ENCODE results near the gene AFF3.

Gene AFF3

GRCh38 chr2:99989905-99990304, 152.5 kb downstream of the AFF3 start:
- no peak for DNase-seq
- Histone ChIP-seq H3K4me3 (ENCODE audit: low read depth, low read length) (no peak overlapping the region), H2AK5ac (ENCODE audit: low read length) (no peak overlapping the region), H3K14ac (ENCODE audit: low read length) (no peak overlapping the region), H3K27ac (ENCODE audit: low read depth, low read length) (no peak overlapping the region), H3K79me1 (ENCODE audit: low read length) (no peaks in the 10 kb centered on the region), H3K18ac (ENCODE audit: low read length) (no peak overlapping the region), H2AFZ (ENCODE audit: insufficient read depth, low read length, poor library complexity) (no peak overlapping the region), H2BK12ac (ENCODE audit: low read length) (no peak overlapping the region), H3K36me3 (ENCODE audit: control insufficient read depth in 1 of 2, insufficient read depth in 2 of 2, low read length in 2 of 2) (no peaks in the 10 kb centered on the region), H3K4me1 (ENCODE audit: control insufficient read depth in 1 of 2, insufficient read depth in 2 of 2, low read length in 2 of 2) (no peaks in the 10 kb centered on the region), H4K8ac (ENCODE audit: low read depth, low read length) (no peak overlapping the region), H2BK120ac (ENCODE audit: insufficient read depth, low read length, poor library complexity) (no peak overlapping the region), H2BK5ac (ENCODE audit: low read depth, low read length, poor library complexity) (no peak overlapping the region), H3K9ac (ENCODE audit: low read length) (no peak overlapping the region), H4K12ac (ENCODE audit: low read depth, low read length) (no peak overlapping the region), H3K23ac (ENCODE audit: low read length) (no peak overlapping the region), H4K91ac (ENCODE audit: low read depth, low read length) (no peak overlapping the region), H3K79me2 (ENCODE audit: control insufficient read depth, insufficient read depth, low read length, poor library complexity) (no peaks in the 10 kb centered on the region), H3K4ac (ENCODE audit: low read depth, low read length) (no peak overlapping the region), H3K27me3 (ENCODE audit: insufficient read depth, low read length) (no peaks in the 10 kb centered on the region), H3K4me2 (ENCODE audit: low read length) (no peak overlapping the region), H3K9me3 (ENCODE audit: insufficient read depth, low read depth, low read length) (no peaks in the 10 kb centered on the region)
- WGBS (ENCODE audit: extremely low coverage, insufficient coverage, insufficient read length): no CpG with 5 or more reads among the region's 3 CpGs

DNA sequence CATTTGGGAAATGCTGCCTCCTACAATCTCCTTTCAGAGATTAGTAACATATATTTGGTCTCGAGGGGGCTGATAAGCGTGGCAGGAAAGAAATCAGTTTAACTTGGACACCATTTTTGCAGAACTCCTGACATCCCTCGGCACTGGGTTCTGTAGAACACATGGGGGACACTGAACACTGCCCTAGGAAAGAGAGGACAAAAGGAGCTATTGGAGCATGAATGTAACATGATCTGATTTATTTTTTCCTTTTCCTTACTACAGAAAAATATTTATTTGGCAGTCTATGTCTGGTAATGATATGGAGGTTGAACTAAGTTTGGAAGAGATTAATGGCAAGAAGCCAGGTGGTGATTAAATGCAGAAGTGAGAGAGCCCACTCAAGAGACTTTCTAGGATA, 153.8 kb downstream of the AFF3 start:
- H2AK5ac ChIP-seq (ENCODE audit: low read length): no peak overlapping the region
- no peak overlapping the region for H3K14ac ChIP-seq (ENCODE audit: low read length)
- no peak overlapping the region for H3K18ac ChIP-seq (ENCODE audit: low read length)
- H2BK12ac ChIP-seq (ENCODE audit: low read length): no peak overlapping the region
- no peak overlapping the region for H4K8ac ChIP-seq (ENCODE audit: low read depth, low read length)
- no peaks in the 10 kb centered on the region for H3K36me3 ChIP-seq (ENCODE audit: control insufficient read depth in 1 of 2, insufficient read depth in 2 of 2, low read length in 2 of 2)
- no peak overlapping the region for H2AFZ ChIP-seq (ENCODE audit: insufficient read depth, low read length, poor library complexity)
- H2BK120ac ChIP-seq (ENCODE audit: insufficient read depth, low read length, poor library complexity): no peak overlapping the region
- no peak overlapping the region for H3K4me3 ChIP-seq (ENCODE audit: low read depth, low read length)
- no peak overlapping the region for H3K23ac ChIP-seq (ENCODE audit: low read length)
- H3K27me3 ChIP-seq (ENCODE audit: insufficient read depth, low read length): no peaks in the 10 kb centered on the region
- no peaks in the 10 kb centered on the region for H3K9me3 ChIP-seq (ENCODE audit: insufficient read depth, low read depth, low read length)
- no peaks in the 10 kb centered on the region for H3K4me1 ChIP-seq (ENCODE audit: control insufficient read depth in 1 of 2, insufficient read depth in 2 of 2, low read length in 2 of 2)
- H3K27ac ChIP-seq (ENCODE audit: low read depth, low read length): no peak overlapping the region
- no peaks in the 10 kb centered on the region for H3K79me2 ChIP-seq (ENCODE audit: control insufficient read depth, insufficient read depth, low read length, poor library complexity)
- no peak for DNase-seq
- no peak overlapping the region for H4K91ac ChIP-seq (ENCODE audit: low read depth, low read length)
- H4K12ac ChIP-seq (ENCODE audit: low read depth, low read length): no peak overlapping the region
- no peak overlapping the region for H2BK5ac ChIP-seq (ENCODE audit: low read depth, low read length, poor library complexity)
- no peak overlapping the region for H3K4me2 ChIP-seq (ENCODE audit: low read length)
- H3K79me1 ChIP-seq (ENCODE audit: low read length): no peaks in the 10 kb centered on the region
- H3K4ac ChIP-seq (ENCODE audit: low read depth, low read length): no peak overlapping the region
- no CpG with 5 or more reads among the region's 3 CpGs for WGBS (ENCODE audit: extremely low coverage, insufficient coverage, insufficient read length)
- H3K9ac ChIP-seq (ENCODE audit: low read length): no peak overlapping the region

GRCh38 chr2:99987160-99987559, 155.2 kb downstream of the AFF3 start:
- H3K4me2 ChIP-seq (ENCODE audit: low read length): no peak overlapping the region
- H4K12ac ChIP-seq (ENCODE audit: low read depth, low read length): no peak overlapping the region
- no peaks in the 10 kb centered on the region for H3K4me1 ChIP-seq (ENCODE audit: control insufficient read depth in 1 of 2, insufficient read depth in 2 of 2, low read length in 2 of 2)
- no peaks in the 10 kb centered on the region for H3K79me2 ChIP-seq (ENCODE audit: control insufficient read depth, insufficient read depth, low read length, poor library complexity)
- no peaks in the 10 kb centered on the region for H3K36me3 ChIP-seq (ENCODE audit: control insufficient read depth in 1 of 2, insufficient read depth in 2 of 2, low read length in 2 of 2)
- no peak overlapping the region for H2BK120ac ChIP-seq (ENCODE audit: insufficient read depth, low read length, poor library complexity)
- H3K9me3 ChIP-seq (ENCODE audit: insufficient read depth, low read depth, low read length): no peaks in the 10 kb centered on the region
- H3K23ac ChIP-seq (ENCODE audit: low read length): no peak overlapping the region
- H3K18ac ChIP-seq (ENCODE audit: low read length): no peak overlapping the region
- no peak overlapping the region for H2BK5ac ChIP-seq (ENCODE audit: low read depth, low read length, poor library complexity)
- H3K4me3 ChIP-seq (ENCODE audit: low read depth, low read length): no peak overlapping the region
- H2BK12ac ChIP-seq (ENCODE audit: low read length): no peak overlapping the region
- no peak overlapping the region for H2AFZ ChIP-seq (ENCODE audit: insufficient read depth, low read length, poor library complexity)
- no peak overlapping the region for H3K4ac ChIP-seq (ENCODE audit: low read depth, low read length)
- H4K8ac ChIP-seq (ENCODE audit: low read depth, low read length): no peak overlapping the region
- no peak overlapping the region for H4K91ac ChIP-seq (ENCODE audit: low read depth, low read length)
- no peak for DNase-seq
- no peak overlapping the region for H3K14ac ChIP-seq (ENCODE audit: low read length)
- no peaks in the 10 kb centered on the region for H3K27me3 ChIP-seq (ENCODE audit: insufficient read depth, low read length)
- no peak overlapping the region for H2AK5ac ChIP-seq (ENCODE audit: low read length)
- H3K9ac ChIP-seq (ENCODE audit: low read length): no peak overlapping the region
- no peak overlapping the region for H3K27ac ChIP-seq (ENCODE audit: low read depth, low read length)
- no CpG with 5 or more reads among the region's 4 CpGs for WGBS (ENCODE audit: extremely low coverage, insufficient coverage, insufficient read length)
- H3K79me1 ChIP-seq (ENCODE audit: low read length): no peaks in the 10 kb centered on the region

DNA sequence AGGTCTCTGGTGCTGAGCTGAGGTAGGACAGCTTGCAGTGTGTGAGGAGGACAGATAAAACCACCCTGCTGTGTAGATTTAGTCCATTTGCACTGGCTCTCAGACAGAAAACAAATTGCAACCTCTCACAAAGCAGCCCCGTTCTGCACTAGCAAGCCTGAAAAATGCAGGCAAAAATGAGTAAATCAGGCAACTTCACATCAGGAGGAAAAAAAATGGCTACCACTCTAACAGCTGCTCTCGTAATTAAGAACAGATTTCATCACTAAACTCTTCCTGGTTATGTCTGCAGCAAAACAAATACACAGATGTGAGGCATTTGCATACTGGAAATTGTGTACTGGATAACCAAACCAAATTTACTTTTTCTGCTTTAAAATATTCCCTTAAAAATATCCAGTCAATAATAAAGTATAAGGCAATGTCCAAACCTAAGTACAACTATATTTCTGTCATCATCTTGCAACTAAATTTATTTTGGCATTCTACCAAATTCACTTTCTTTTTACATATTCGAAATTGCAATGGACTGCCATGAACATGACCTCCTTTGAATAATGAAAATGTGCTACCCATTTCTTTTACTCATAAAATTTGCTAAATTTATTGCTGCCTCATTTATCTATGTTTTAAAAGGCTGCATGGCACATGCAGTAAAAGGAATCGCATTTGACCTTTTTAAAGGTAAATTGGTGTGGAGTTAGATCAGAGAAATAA, 157.4 kb downstream of the AFF3 start:
- no CpG with 5 or more reads among the region's 4 CpGs for whole genome bisulfite sequencing (ENCODE audit: extremely low coverage, insufficient coverage, insufficient read length)
- H3K4me2 ChIP-seq (ENCODE audit: low read length): no peak overlapping the region
- H3K79me1 ChIP-seq (ENCODE audit: low read length): no peaks in the 10 kb centered on the region
- H2AK5ac ChIP-seq (ENCODE audit: low read length): no peak overlapping the region
- DNase-seq: no peak
- no peak overlapping the region for H2BK5ac ChIP-seq (ENCODE audit: low read depth, low read length, poor library complexity)
- H4K12ac ChIP-seq (ENCODE audit: low read depth, low read length): no peak overlapping the region
- no peak overlapping the region for H2BK12ac ChIP-seq (ENCODE audit: low read length)
- no peak overlapping the region for H4K91ac ChIP-seq (ENCODE audit: low read depth, low read length)
- H2AFZ ChIP-seq (ENCODE audit: insufficient read depth, low read length, poor library complexity): no peak overlapping the region
- no peaks in the 10 kb centered on the region for H3K79me2 ChIP-seq (ENCODE audit: control insufficient read depth, insufficient read depth, low read length, poor library complexity)
- H3K4ac ChIP-seq (ENCODE audit: low read depth, low read length): no peak overlapping the region
- H3K9me3 ChIP-seq (ENCODE audit: insufficient read depth, low read depth, low read length): no peaks in the 10 kb centered on the region
- no peak overlapping the region for H4K8ac ChIP-seq (ENCODE audit: low read depth, low read length)
- H3K36me3 ChIP-seq (ENCODE audit: control insufficient read depth in 1 of 2, insufficient read depth in 2 of 2, low read length in 2 of 2): no peaks in the 10 kb centered on the region
- H2BK120ac ChIP-seq (ENCODE audit: insufficient read depth, low read length, poor library complexity): no peak overlapping the region
- H3K14ac ChIP-seq (ENCODE audit: low read length): no peak overlapping the region
- no peak overlapping the region for H3K4me3 ChIP-seq (ENCODE audit: low read depth, low read length)
- no peaks in the 10 kb centered on the region for H3K4me1 ChIP-seq (ENCODE audit: control insufficient read depth in 1 of 2, insufficient read depth in 2 of 2, low read length in 2 of 2)
- no peak overlapping the region for H3K9ac ChIP-seq (ENCODE audit: low read length)
- no peak overlapping the region for H3K27ac ChIP-seq (ENCODE audit: low read depth, low read length)
- H3K18ac ChIP-seq (ENCODE audit: low read length): no peak overlapping the region
- no peaks in the 10 kb centered on the region for H3K27me3 ChIP-seq (ENCODE audit: insufficient read depth, low read length)
- H3K23ac ChIP-seq (ENCODE audit: low read length): no peak overlapping the region
